ENCODE data around the gene RPS27.

RPS27 gene

DNA sequence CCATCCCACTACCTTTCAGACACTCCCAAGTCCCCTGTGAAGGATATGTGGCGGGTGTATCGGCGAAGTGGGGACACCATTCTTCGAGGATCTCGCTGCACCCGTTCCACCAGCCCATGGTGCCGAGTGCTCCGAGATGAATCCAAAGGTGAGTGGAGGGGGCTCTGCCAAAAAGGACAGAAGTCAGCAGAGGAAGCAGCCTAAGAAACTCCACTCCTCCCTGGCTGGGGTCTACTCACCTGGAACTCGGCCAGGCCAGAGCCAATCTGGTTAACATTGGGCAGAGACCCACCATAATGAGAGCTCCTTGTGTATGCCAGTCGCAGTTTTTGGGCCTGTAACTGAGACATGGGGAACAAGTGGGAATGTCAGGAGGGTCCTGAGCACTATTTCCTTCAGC lies 35.7 kb upstream of the RPS27 start:
- TF ChIP-seq CTCF (IDR thresholded peaks at IDR 0.05; ENCODE audit: control insufficient read depth, insufficient read depth, low read depth, low read length, missing control alignments), result no peak
- no peak overlapping the region for H3K4me3 ChIP-seq (ENCODE audit: control insufficient read depth, low read depth, low read length)
- no peak for DNase-seq (ENCODE audit: low read depth)

DNA sequence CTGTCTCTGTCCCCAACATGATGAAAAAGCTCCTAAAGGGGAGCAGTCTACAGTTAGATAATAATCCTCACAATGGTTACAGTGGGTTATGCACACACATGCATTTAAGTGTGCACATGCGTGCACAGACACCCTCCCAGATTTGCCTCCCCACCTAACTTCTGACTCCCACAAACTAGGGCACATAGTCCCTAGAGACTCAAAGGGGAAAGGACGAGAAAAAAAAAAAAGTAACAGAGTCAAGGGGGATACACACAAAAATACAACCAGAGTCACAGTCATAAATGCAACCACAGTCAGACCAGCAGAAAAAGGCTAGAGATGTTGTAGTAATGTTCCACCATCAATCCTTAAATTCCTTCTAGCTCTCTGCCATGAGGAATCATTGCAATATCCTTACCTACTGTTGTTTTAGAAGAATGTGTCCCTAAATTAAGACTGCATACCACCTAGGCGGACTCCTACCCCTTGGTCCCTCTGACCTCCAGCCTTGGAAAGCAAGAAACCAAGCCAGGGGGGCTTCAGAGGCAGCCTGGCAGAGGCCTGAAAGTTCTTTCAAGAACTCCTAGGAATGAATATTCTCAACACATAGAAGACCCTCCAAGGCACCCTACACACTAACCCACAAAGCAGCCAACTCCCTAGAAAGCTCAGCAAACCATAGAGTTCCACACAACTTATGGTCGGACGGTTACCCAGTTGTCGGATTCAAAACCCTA lies 33.4 kb upstream of the RPS27 start:
- DNase-seq (ENCODE audit: low read depth), result no peak
- peak overlapping the region; percentile 97 for H3K4me3 ChIP-seq (ENCODE audit: control insufficient read depth, low read depth, low read length)
- no peak for TF ChIP-seq CTCF (IDR thresholded peaks at IDR 0.05; ENCODE audit: control insufficient read depth, insufficient read depth, low read depth, low read length, missing control alignments)

DNA sequence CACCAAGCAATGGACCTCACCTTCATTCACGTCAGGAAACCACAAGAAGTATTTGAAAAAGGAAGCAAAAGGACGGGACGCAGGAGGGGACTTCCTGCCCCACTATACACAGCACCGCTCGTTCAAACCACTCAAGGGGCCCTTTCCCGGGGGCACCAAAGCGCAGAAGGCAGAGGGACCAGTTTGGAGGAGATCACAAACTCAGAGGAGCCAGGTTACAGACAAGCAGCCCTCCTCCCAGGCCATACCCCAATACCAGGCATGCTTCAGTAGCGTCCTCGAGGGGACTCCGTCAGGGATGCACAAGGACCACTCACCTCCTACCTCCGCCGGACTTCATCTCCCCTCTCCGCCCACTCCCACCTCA lies 32.8 kb upstream of the RPS27 start:
- DNase-seq (ENCODE audit: low read depth), result no peak
- peak overlapping the region; percentile 97 for H3K4me3 ChIP-seq (ENCODE audit: control insufficient read depth, low read depth, low read length)
- TF ChIP-seq CTCF (IDR thresholded peaks at IDR 0.05; ENCODE audit: control insufficient read depth, insufficient read depth, low read depth, low read length, missing control alignments), result no peak

DNA sequence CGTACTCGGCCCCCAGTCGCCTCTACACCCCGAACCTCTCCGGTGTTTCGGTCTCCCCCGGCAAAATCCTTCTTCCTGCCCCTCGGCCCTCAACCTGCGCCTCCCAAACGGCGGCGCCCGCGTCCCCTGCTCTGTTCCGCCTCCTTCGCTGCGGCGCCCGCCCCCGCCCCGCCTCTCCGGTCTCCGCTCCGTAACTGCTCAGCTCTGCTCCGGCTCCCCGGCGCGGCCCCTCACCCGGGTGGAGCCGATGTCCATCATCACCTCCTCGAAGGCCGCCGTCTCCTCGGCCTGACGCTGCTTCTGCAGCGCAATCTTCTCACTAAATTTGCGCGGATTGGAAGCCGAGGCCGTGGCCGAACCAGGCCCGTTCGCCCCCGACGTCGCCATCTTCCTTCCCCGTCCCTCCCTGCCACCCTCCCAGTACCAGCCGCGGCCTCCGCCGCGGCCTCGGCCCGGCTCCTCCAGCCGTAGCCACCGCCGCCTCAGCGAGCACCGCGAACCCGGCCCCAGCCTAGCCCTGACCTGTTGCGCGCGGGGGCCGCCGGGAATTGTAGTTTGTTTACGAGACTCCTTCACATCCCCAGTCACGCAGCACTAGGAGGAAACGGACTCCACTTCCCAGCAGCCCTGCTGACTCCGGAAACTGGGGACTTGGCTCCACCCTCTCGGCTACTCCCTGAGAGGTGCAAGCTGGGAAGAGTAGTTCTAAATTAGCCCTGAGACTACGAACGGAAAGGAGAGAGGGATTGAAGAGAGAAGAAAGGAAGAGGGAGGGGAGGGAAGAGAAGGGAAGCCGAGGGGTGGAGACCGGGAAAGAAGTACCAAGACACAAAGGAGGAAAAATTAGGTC lies 32.2 kb upstream of the RPS27 start, which contains the start of gene CRTC2:
Gene CRTC2 (minus strand): TSS at position 502 of the 850 bp plus-strand sequence. CDS start 115 bp downstream, at position 387.
- DNase-seq (ENCODE audit: low read depth), result peak; percentile 93
- no peak for TF ChIP-seq CTCF (IDR thresholded peaks at IDR 0.05; ENCODE audit: control insufficient read depth, insufficient read depth, low read depth, low read length, missing control alignments)

DNA sequence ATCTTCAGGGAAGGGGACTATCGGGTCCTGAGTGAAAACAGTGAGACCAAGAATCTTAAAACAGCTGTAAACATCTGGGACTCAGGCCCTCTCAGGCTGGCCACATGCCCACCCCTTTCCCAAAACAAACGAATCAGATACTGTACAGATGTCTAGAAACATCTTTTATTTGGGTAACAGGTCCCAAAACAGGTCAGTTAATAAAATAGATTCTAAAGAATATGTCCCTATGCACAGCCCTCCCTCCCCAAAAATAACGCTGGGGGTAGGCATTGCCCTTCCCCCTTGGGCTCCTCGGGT lies 31.7 kb upstream of the RPS27 start:
- no peak for DNase-seq (ENCODE audit: low read depth)
- H3K4me3 ChIP-seq (ENCODE audit: control insufficient read depth, low read depth, low read length), result peak overlapping the region; percentile 97
- TF ChIP-seq CTCF (IDR thresholded peaks at IDR 0.05; ENCODE audit: control insufficient read depth, insufficient read depth, low read depth, low read length, missing control alignments), result no peak

More for the DNA sequence above, 32.2 kb upstream of the RPS27 start, which contains the start of gene CRTC2:
- H3K4me3 ChIP-seq (ENCODE audit: control insufficient read depth, low read depth, low read length), result peak within 1 kb of the TSS; percentile 97

DNA sequence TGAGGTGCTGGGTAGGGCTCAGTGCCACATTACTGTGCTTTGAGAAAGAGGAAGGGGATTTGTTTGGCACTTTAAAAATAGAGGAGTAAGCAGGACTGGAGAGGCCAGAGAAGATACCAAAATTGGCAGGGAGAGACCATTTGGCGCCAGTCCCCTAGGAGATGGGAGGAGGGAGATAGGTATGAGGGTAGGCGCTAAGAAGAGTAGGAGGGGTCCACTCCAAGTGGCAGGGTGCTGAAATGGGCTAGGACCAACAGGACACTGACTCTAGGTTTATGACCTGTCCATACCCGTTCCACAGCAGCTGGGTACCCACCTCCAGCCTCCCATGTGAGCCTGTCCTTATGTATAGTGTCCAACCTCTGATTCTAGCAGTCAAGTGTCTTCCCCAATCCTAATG lies 31.1 kb upstream of the RPS27 start:
- no peak for DNase-seq (ENCODE audit: low read depth)
- TF ChIP-seq CTCF (IDR thresholded peaks at IDR 0.05; ENCODE audit: control insufficient read depth, insufficient read depth, low read depth, low read length, missing control alignments), result no peak
- no peak overlapping the region for H3K4me3 ChIP-seq (ENCODE audit: control insufficient read depth, low read depth, low read length)
